ENCODE data around the gene E2F7.

The E2F7 gene

DNA sequence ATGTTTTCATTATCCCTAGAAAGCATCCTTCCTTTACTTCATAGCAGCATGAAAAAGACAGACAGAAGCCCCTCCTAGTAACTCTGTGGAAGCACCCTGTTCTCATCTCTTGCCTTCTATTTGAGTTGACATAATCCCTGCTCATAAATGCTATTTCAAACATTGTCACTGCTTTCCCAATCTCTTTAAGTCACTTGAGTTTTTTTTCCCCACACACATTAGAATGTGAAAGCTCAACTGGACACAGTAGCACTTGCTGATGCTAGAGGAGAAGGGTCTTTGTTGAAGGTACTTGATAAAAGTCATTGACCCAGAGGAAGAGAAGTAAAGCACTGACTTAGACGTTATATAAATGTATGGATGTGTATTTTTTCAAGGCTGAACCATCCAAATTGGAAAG lies 3.0 kb downstream of the E2F7 start:
- no peak for DNase-seq

DNA sequence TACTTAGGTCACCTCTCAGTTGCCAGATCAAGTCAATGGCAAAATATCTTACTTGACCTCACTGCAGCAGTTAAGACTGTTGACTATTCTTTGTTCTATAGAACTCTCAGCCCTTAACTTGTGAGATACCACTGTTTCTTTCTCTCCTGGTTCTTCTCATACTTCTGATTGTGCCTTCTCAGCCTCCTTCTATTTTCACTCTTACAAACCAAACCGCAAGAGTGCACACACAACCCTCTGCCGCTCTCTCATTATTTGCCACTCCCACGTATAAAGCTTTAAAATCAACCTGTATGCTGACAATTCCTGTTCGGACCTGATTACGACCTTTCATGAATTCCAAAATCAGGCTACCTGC lies 4.5 kb downstream of the E2F7 start:
- no peak for DNase-seq

- DNase-seq = no peak
Measured at GRCh38 chr12:77060136-77060882, 5.1 kb downstream of the E2F7 start.

DNA sequence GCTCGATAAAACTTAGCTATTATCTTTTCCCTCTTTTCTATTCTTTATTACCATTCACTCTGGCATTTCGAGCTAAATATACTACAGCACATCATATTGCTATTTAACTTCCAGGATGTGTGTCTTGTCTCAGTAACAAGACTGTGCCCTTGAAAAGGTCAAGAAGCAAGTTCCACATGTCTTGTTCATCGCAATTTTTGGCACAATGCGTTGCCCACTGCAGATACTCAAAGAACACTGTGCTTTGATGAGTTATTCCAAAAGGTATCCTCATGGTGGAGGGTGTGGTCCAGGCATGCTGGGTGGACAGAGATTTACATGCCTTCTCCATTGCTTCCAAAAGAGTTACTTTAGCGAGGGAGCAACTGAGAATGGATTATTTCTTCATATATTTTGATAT lies 6.6 kb downstream of the E2F7 start:
- DNase-seq = no peak

DNA sequence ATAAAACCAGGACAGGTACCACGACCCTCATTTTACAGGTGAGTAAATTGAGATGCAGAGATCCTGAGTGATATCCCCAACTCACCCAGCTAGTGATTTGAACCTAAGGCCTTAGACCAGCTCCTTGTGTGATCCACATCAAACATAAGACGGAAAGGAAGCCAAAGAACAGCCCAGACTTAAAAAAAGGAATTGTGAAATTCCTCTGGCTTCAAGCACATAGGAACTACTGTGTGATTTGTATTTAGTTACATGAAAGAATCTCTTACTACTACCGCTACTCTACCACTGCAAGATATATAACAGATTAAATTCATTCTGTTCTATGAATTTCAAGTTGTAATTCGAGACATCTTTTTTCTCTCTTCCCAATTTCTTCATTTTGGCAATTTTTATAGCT lies 10.5 kb downstream of the E2F7 start:
- DNase-seq = no peak

DNA sequence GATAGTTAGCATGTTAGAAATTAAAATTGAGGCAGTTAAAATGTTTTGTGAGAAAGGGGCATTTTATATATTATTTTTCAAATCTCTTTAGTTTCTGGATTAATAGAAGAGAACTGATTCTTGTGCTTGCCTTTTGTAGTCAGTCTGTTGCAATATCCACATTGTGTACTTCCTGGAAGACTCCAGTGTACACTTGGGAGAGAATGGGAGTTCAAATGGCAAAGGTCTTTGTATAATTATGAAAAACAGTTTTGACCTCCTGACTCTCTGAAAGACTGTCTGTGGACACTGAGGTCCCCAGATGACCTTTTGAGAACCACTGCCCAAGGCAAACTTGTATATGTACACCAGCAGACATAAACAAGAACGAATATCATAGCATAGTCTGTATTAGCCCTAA lies 12.1 kb downstream of the E2F7 start:
- no peak for DNase-seq

DNA sequence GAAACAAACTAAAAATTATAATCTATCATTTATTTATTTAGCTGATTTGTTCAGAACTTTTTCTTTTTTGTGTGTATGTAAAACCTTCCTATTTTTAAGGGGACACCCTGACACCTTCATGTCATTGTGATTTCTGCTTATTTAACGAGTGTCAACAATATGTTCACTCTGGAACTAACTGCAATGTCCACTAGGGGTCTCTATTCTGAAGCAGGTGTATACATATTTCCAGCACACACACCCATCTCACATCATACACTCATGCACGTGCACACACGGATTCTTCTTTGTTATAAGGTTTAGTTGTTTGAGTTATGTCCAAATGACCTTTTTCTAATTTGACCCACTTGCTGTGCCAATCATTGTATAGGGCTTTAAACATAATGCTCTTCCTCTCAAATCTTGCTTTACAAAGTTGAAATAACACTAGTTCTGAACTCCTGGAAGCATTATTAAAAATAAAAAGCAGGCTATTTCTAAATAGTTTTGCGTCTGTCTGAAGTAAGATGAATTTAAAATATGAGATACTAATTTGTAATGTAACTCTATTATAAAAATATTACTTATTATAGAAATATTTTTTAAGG lies 15.5 kb downstream of the E2F7 start:
- peak; percentile 66 for DNase-seq

GRCh38 chr12:77047341-77048109 lies 17.8 kb downstream of the E2F7 start:
- no peak for DNase-seq

GRCh38 chr12:77046468-77046867 lies 18.9 kb downstream of the E2F7 start:
- DNase-seq = no peak

DNA sequence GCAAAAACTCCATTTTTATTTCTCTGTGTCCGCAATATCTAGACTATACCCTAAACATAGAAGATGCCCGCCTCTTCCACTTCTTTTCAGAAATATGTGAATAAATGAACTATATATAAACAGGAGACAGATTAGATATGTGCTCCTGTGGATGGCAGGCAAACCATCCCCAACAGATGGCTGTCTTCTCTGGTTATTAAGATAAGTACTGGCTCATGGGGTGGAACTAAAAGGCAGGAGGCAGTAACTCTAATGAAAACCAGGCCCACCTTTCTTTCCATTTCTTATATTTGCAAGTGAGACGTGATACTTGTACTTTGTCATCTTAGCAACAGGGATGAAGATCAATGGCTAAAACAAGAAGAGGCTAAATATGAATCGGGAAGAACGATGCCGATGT lies 20.2 kb downstream of the E2F7 start:
- no peak for DNase-seq

DNA sequence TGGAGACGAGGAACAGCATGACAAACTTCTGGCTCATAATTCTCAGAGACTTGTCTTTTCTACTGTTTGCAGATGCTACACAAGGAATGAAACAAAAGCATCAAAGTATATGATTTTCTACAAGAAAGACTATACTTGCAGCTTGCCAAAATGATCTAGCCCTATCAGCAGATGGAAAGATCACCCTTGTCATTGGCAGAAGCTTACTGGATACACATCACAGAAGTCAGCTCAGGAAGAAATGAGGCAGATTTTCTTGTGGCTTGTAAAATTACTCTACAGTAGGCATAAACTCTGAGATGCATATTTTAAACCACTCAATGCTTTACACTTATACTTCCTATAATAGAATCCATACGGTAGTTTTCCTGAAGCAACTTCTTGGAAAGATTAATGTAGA lies 20.6 kb downstream of the E2F7 start:
- DNase-seq = no peak

GRCh38 chr12:77042833-77043232 lies 22.5 kb downstream of the E2F7 start:
- DNase-seq = no peak

- DNase-seq = no peak
Measured at GRCh38 chr12:77040231-77040630, 25.1 kb downstream of the E2F7 start.

GRCh38 chr12:77035226-77035625 lies 30.1 kb downstream of the E2F7 start:
- no peak for DNase-seq

GRCh38 chr12:77033658-77034536 lies 31.5 kb downstream of the E2F7 start:
- no peak for DNase-seq

DNA sequence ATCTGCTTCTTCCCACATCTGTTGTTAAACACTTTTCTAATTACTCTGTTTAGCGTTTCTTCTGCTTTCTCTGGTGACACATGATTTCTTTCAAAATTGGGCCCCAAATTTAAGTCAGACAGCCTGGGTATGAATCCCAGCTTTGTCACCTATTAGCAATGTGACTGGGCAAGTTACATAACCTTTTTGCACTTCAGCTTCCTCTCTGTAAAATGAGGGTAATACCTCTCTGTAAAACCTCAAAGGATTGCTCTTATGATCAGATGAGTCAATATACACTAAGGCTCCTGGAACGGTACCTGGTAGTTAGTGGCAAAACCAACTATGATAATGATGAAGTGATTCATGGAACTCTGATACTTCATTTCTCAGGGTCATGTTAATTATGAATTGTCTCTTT lies 33.0 kb downstream of the E2F7 start:
- DNase-seq = no peak

- DNase-seq = no peak
Measured at GRCh38 chr12:77031745-77032144, 33.6 kb downstream of the E2F7 start.

DNA sequence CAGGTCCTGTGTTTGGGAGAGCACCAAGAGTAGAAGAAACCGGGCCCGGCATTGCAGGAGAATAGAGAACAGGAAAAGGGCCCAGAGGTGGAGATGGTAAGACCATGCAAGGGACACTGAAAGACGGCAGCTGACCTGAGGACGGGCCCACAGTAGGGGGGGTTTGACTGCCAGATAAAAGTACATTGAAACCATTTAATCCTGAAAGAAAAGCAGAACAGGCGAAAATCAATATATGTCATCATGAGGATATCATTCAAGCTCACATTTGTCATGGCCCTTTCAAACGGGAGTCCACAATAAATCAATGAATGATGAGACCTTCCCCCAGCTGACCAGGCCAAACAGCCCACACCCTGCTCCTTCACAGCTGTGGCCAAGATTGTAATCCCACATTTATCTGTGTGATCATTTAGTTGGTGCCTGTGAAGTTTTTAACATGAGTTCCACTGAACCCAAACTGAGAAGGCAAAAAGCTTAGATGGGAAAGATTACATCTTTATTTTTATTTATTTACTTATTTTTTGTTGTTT lies 39.5 kb downstream of the E2F7 start:
- DNase-seq = no peak

DNA sequence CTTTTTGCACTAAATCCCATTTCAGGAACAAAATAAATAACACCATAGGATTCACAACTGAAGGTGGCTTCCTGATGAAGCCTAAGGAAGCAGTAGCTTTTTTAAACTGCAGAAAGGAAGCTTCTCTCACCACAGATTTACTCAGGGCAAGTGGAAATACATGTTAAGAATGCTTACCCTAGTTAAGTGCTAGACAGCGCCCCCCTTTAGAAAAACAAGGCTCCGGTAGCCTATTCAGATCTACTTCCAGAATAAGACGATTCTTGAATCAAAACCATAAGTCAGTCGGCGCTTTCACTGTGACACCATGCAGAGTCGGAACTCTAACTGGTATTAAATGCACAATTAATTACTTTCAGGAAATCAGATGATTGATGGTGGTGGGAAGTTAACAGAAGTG lies 41.9 kb downstream of the E2F7 start:
- DNase-seq = no peak

DNA sequence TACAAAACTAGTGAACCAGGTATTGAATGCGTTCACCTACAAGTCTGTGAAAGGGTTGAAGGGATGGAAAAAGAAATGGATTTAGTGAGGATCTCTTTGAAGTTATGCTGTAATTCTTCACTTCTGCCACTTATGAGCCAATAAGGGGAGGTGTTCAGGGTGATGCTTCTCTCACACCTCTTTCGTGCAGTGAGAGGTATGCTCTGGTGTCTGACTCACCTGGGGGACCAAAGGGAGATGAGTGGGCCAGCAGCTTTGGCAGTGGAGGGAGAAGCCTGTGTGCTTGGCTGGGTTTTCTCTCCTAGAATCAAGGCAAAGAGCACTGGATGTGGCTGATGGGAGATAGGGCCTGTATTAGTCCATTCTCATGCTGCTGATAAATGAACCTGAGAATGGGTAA lies 45.4 kb downstream of the E2F7 start:
- DNase-seq = no peak

GRCh38 chr12:77016606-77017005 lies 48.8 kb downstream of the E2F7 start:
- no peak for DNase-seq

GRCh38 chr12:77013091-77013490 lies 52.3 kb downstream of the E2F7 start:
- no peak for DNase-seq

All from NCI-H2081 treated with DMSO at 0.1 percent for 48 hours (cell line).